Activated naive CD8-positive, alpha-beta T cell (primary cell): ENCODE results near the gene ZC3H18.

ENCODE experiments used
- H3K27ac Mint-ChIP-seq: one replicate; pipeline ENCODE4 v1.8.0; 2021; ENCODE audit warnings: mixed read lengths
- H3K27me3 Mint-ChIP-seq: one replicate; pipeline ENCODE4 v1.8.0; 2021; ENCODE audit warnings: mixed read lengths
- H3K36me3 Mint-ChIP-seq: one replicate; pipeline ENCODE4 v1.8.0; 2021; ENCODE audit warnings: mixed read lengths
- H3K4me1 Mint-ChIP-seq: one replicate; pipeline ENCODE4 v1.8.0; 2021; ENCODE audit warnings: low read depth, mixed read lengths
- H3K4me3 Mint-ChIP-seq: one replicate; pipeline ENCODE4 v1.8.0; 2021; ENCODE audit warnings: mild to moderate bottlenecking, mixed read lengths
- H3K9me3 Mint-ChIP-seq: one replicate; pipeline ENCODE4 v1.8.0; 2021; ENCODE audit warnings: low read depth, mixed read lengths

Gene ZC3H18

GRCh38 chr16:88569985-88570690 is at the start of gene ZC3H18:
ZC3H18 (plus strand) TSS chr16:88570403; CDS start chr16:88577124, 6,721 bp downstream.
- Mint-ChIP-seq H3K27ac (peak within 1 kb of the TSS; percentile 88), H3K27me3 (no peaks in the 10 kb centered on the region), H3K36me3 (no peaks in the 10 kb centered on the region), H3K4me3 (peak within 1 kb of the TSS; percentile 90), H3K9me3 (no peaks in the 10 kb centered on the region), H3K4me1 (peaks cover 39% of the 10 kb centered on the region)

- no peaks in the 10 kb centered on the region for H3K27me3 Mint-ChIP-seq
- peaks cover 4% of the 10 kb centered on the region for H3K4me1 Mint-ChIP-seq
- H3K9me3 Mint-ChIP-seq, result no peaks in the 10 kb centered on the region
- H3K36me3 Mint-ChIP-seq, result peaks cover 6% of the 10 kb centered on the region
- no peak overlapping the region for H3K4me3 Mint-ChIP-seq
- H3K27ac Mint-ChIP-seq, result no peak overlapping the region
These were observed 48.5 kb upstream of the ZC3H18 start for GRCh38 chr16:88521674-88522073.

GRCh38 chr16:88522276-88522949 is 47.8 kb upstream of the ZC3H18 start:
- Mint-ChIP-seq H3K4me1 (peaks cover 4% of the 10 kb centered on the region), H3K36me3 (peaks cover 5% of the 10 kb centered on the region), H3K4me3 (no peak overlapping the region), H3K27me3 (no peaks in the 10 kb centered on the region), H3K9me3 (no peaks in the 10 kb centered on the region), H3K27ac (no peak overlapping the region)

GRCh38 chr16:88523309-88524161 is 46.7 kb upstream of the ZC3H18 start:
- H3K9me3 Mint-ChIP-seq, result no peaks in the 10 kb centered on the region
- no peak overlapping the region for H3K27ac Mint-ChIP-seq
- peaks cover 2% of the 10 kb centered on the region for H3K36me3 Mint-ChIP-seq
- H3K27me3 Mint-ChIP-seq, result no peaks in the 10 kb centered on the region
- H3K4me3 Mint-ChIP-seq, result no peak overlapping the region
- peaks cover 4% of the 10 kb centered on the region for H3K4me1 Mint-ChIP-seq

- no peak overlapping the region for H3K4me3 Mint-ChIP-seq
- H3K27ac Mint-ChIP-seq, result no peak overlapping the region
- H3K36me3 Mint-ChIP-seq, result no peaks in the 10 kb centered on the region
These were observed 45.8 kb upstream of the ZC3H18 start for GRCh38 chr16:88524274-88524972.

GRCh38 chr16:88524973-88525662 is 45.1 kb upstream of the ZC3H18 start:
- Mint-ChIP-seq H3K4me3 (no peak overlapping the region), H3K9me3 (no peaks in the 10 kb centered on the region), H3K27ac (no peak overlapping the region), H3K36me3 (no peaks in the 10 kb centered on the region), H3K4me1 (peaks cover 4% of the 10 kb centered on the region), H3K27me3 (no peaks in the 10 kb centered on the region)

More at GRCh38 chr16:88524274-88524972, 45.8 kb upstream of the ZC3H18 start:
- H3K27me3 Mint-ChIP-seq, result no peaks in the 10 kb centered on the region
- H3K4me1 Mint-ChIP-seq, result peaks cover 4% of the 10 kb centered on the region
- no peaks in the 10 kb centered on the region for H3K9me3 Mint-ChIP-seq

GRCh38 chr16:88525663-88525990 is 44.6 kb upstream of the ZC3H18 start:
- H3K36me3 Mint-ChIP-seq, result no peaks in the 10 kb centered on the region
- H3K4me1 Mint-ChIP-seq, result peaks cover 2% of the 10 kb centered on the region
- H3K27me3 Mint-ChIP-seq, result no peaks in the 10 kb centered on the region
- no peaks in the 10 kb centered on the region for H3K9me3 Mint-ChIP-seq
- H3K4me3 Mint-ChIP-seq, result no peak overlapping the region
- H3K27ac Mint-ChIP-seq, result no peak overlapping the region

- Mint-ChIP-seq H3K4me3 (no peak overlapping the region), H3K36me3 (no peaks in the 10 kb centered on the region), H3K27me3 (no peaks in the 10 kb centered on the region), H3K4me1 (peaks cover 2% of the 10 kb centered on the region), H3K27ac (no peak overlapping the region), H3K9me3 (no peaks in the 10 kb centered on the region)
These were observed 43.9 kb upstream of the ZC3H18 start for GRCh38 chr16:88526008-88526905.

- no peak overlapping the region for H3K4me3 Mint-ChIP-seq
- no peaks in the 10 kb centered on the region for H3K9me3 Mint-ChIP-seq
- H3K4me1 Mint-ChIP-seq, result peaks cover 2% of the 10 kb centered on the region
- H3K27ac Mint-ChIP-seq, result no peak overlapping the region
- H3K36me3 Mint-ChIP-seq, result no peaks in the 10 kb centered on the region
- H3K27me3 Mint-ChIP-seq, result no peaks in the 10 kb centered on the region
These were observed 43.4 kb upstream of the ZC3H18 start for GRCh38 chr16:88526906-88527185.

GRCh38 chr16:88527186-88527936 is 42.8 kb upstream of the ZC3H18 start:
- no peaks in the 10 kb centered on the region for H3K27me3 Mint-ChIP-seq
- H3K36me3 Mint-ChIP-seq, result no peaks in the 10 kb centered on the region
- no peak overlapping the region for H3K4me3 Mint-ChIP-seq
- H3K9me3 Mint-ChIP-seq, result no peaks in the 10 kb centered on the region
- no peak overlapping the region for H3K27ac Mint-ChIP-seq
- H3K4me1 Mint-ChIP-seq, result peaks cover 2% of the 10 kb centered on the region

GRCh38 chr16:88527937-88528743 is 42.1 kb upstream of the ZC3H18 start:
- Mint-ChIP-seq H3K4me3 (no peak overlapping the region), H3K4me1 (peaks cover 2% of the 10 kb centered on the region), H3K36me3 (no peaks in the 10 kb centered on the region), H3K27me3 (no peaks in the 10 kb centered on the region), H3K9me3 (no peaks in the 10 kb centered on the region), H3K27ac (no peak overlapping the region)

GRCh38 chr16:88528902-88529318 is 41.3 kb upstream of the ZC3H18 start:
- Mint-ChIP-seq H3K4me3 (no peak overlapping the region), H3K36me3 (no peaks in the 10 kb centered on the region), H3K27ac (no peak overlapping the region), H3K9me3 (no peaks in the 10 kb centered on the region), H3K27me3 (no peaks in the 10 kb centered on the region), H3K4me1 (peaks cover 2% of the 10 kb centered on the region)
